ENCODE measurements around the gene HSPA2. TPM values are rescaled to one million over a fixed set of nuclear protein-coding genes. Genes with fewer than 3 reads are reported as not detected.

Gene HSPA2
- total RNA-seq, 1 donor from 2014 or later: 2.7 TPM

GRCh38 chr14:64542836-64543201 is 2.3 kb downstream of the HSPA2 start:
- Mint-ChIP-seq H3K4me3 (no peak overlapping the region), H3K27ac (ENCODE audit: unreplicated experiment) (no peak overlapping the region), H3K27me3 (ENCODE audit: low read depth) (peaks cover 11% of the 10 kb centered on the region), H3K9me3 (peaks cover 8% of the 10 kb centered on the region), H3K36me3 (ENCODE audit: low read depth) (peaks cover 6% of the 10 kb centered on the region), H3K4me1 (peaks cover 12% of the 10 kb centered on the region)
- TF ChIP-seq CTCF (conservative IDR thresholded peaks at IDR 0.05): no peak
- no peak for DNase-seq (ENCODE audit: low read depth, low spot score)

DNA sequence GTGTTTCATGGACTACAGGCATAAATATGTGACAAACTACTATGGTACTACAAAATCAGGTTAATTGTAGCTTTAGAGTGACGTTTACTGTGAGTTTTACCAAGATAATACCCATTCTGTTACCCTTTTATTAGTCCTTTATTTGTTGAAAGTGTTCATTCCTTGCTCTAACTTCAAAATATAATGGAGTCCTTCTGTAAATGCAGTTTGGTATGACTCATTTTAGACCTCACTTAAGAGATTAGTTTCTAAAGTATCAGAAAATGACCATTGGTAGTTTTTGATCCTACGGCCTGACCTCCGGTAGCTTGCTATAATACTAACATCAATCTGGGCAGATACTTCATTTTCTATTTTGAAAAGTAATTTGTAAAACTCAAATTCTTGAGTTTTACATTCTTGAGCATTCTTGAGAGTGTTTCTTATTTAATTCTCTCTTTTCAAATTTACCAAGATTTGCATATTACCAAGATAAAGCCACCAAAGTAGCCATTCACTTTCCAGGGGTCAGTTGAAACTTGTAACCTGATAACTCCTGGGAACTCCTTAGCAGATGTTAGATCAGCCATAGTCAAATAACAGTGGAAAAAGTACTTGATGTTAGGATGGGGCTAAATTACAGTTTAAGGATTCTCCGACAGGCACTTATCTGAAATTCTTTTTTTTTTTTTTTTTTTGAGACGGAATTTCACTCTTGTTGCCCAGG is 4.2 kb downstream of the HSPA2 start:
- H3K27ac Mint-ChIP-seq (ENCODE audit: unreplicated experiment): no peak overlapping the region
- no peak for TF ChIP-seq CTCF (conservative IDR thresholded peaks at IDR 0.05)
- H3K27me3 Mint-ChIP-seq (ENCODE audit: low read depth): peaks cover 22% of the 10 kb centered on the region
- no peak overlapping the region for H3K4me3 Mint-ChIP-seq
- DNase-seq (ENCODE audit: low read depth, low spot score): no peak
- H3K36me3 Mint-ChIP-seq (ENCODE audit: low read depth): peaks cover 6% of the 10 kb centered on the region
- peaks cover 8% of the 10 kb centered on the region for H3K9me3 Mint-ChIP-seq
- peaks cover 7% of the 10 kb centered on the region for H3K4me1 Mint-ChIP-seq

- H3K4me3 Mint-ChIP-seq: no peak overlapping the region
- H3K9me3 Mint-ChIP-seq: no peaks in the 10 kb centered on the region
- TF ChIP-seq CTCF (conservative IDR thresholded peaks at IDR 0.05): no peak
- peaks cover 45% of the 10 kb centered on the region for H3K27me3 Mint-ChIP-seq (ENCODE audit: low read depth)
- H3K4me1 Mint-ChIP-seq: no peaks in the 10 kb centered on the region
- H3K36me3 Mint-ChIP-seq (ENCODE audit: low read depth): no peaks in the 10 kb centered on the region
- H3K27ac Mint-ChIP-seq (ENCODE audit: unreplicated experiment): no peak overlapping the region
- no peak for DNase-seq (ENCODE audit: low read depth, low spot score)
Measured at GRCh38 chr14:64549016-64549415, 8.5 kb downstream of the HSPA2 start.

DNA sequence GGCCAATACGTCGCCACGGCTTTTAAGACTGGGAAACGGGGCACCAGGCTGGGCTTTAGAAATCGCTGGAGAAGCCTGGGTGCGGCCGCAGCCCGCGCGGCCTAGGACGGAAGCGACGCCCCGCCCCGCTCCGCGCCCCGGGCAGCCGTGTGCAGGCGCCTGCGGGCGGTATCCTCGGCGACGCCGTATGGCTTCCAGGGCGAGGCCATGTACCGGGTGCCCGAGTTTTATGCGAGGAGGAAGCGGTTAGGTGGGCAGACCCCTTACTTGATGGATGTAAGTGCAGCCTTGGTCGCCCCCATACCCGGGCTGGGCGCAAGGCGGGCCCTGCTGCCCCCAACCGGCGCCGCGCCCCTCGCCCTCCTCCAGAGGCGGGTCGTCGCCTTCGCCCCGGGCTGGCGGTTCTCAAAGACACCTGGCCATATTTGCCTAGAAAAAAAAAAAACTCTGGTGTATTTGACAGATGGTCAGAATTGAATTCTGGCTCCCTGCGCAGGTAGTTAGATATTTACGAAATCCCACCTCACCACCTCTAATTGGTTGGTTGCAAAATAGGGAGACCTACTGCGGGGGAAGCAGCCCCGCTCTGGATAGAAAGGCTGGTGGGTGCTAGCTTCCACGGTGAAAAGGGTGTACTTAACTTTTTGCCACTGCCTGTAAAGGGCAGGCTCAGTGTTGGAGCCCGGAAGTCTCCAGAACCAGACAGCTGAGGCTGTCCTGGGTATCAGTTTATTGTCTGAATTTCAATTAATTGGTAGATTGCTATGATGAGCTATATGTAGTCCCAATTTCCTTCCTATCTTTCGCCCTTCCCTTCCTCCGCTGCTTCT is 9.5 kb downstream of the HSPA2 start, which contains the start of gene PPP1R36:
Gene PPP1R36, plus strand, starts transcription at position 171 of the 830 bp plus-strand sequence. Its CDS starts 37 bp downstream, at position 208.
- Mint-ChIP-seq H3K4me1 (no peaks in the 10 kb centered on the region), H3K27me3 (ENCODE audit: low read depth) (peaks cover 47% of the 10 kb centered on the region), H3K4me3 (peak within 1 kb of the TSS; percentile 45), H3K36me3 (ENCODE audit: low read depth) (no peaks in the 10 kb centered on the region), H3K27ac (ENCODE audit: unreplicated experiment) (no peak within 1 kb of the TSS), H3K9me3 (no peaks in the 10 kb centered on the region)
- TF ChIP-seq CTCF (conservative IDR thresholded peaks at IDR 0.05): no peak
- DNase-seq (ENCODE audit: low read depth, low spot score): no peak

GRCh38 chr14:64550621-64551333 is 10.2 kb downstream of the HSPA2 start:
- no peaks in the 10 kb centered on the region for H3K4me1 Mint-ChIP-seq
- DNase-seq (ENCODE audit: low read depth, low spot score): no peak
- H3K27ac Mint-ChIP-seq (ENCODE audit: unreplicated experiment): no peak overlapping the region
- H3K9me3 Mint-ChIP-seq: no peaks in the 10 kb centered on the region
- TF ChIP-seq CTCF (conservative IDR thresholded peaks at IDR 0.05): no peak
- H3K27me3 Mint-ChIP-seq (ENCODE audit: low read depth): peaks cover 47% of the 10 kb centered on the region
- no peaks in the 10 kb centered on the region for H3K36me3 Mint-ChIP-seq (ENCODE audit: low read depth)
- peak overlapping the region; percentile 41 for H3K4me3 Mint-ChIP-seq

All from neural crest cell (in vitro differentiated cells).